Activated CD4-positive, CD25-positive, alpha-beta regulatory T cell treated with anti-CD3 and anti-CD28 coated beads, Interleukin-2, amount 50 U/mL, for 24 hours (primary cell): Measurements from ENCODE around the gene CADPS2.
A peak's percentile ranks its signal among the peaks of the same experiment; 100 is the strongest.

Source experiments
- ATAC-seq, 2 donors: fragments of 150-1000 bp; cut with Tn5 transposase; one replicate each; pipeline ENCODE4 v1.10.0; 2021; ENCODE audit warnings: mild to moderate bottlenecking in 1 of 2, moderate library complexity in 1 of 2

CADPS2 gene

GRCh38 chr7:122886357-122887081, at the start of gene CADPS2:
CADPS2 (minus strand) TSS chr7:122886460; CDS start chr7:122886337, 123 bp downstream.
- ATAC-seq: peak in 1 of 2 donors; percentile 36

- ATAC-seq: no peak
Observed at GRCh38 chr7:122935620-122936019, 49.4 kb upstream of the CADPS2 start.

- ATAC-seq: no peak
Observed at GRCh38 chr7:122919643-122920181, 33.5 kb upstream of the CADPS2 start.

GRCh38 chr7:122914812-122915211, 28.6 kb upstream of the CADPS2 start:
- ATAC-seq: no peak

GRCh38 chr7:122913608-122914007, 27.3 kb upstream of the CADPS2 start:
- ATAC-seq: no peak

- ATAC-seq: no peak
Observed at GRCh38 chr7:122902751-122903495, 16.7 kb upstream of the CADPS2 start.

GRCh38 chr7:122901250-122901649, 15.0 kb upstream of the CADPS2 start:
- ATAC-seq: no peak

- no peak for ATAC-seq
Observed at GRCh38 chr7:122896509-122896908, 10.2 kb upstream of the CADPS2 start.

GRCh38 chr7:122893486-122893885, 7.2 kb upstream of the CADPS2 start:
- no peak for ATAC-seq

GRCh38 chr7:122889116-122889515, 2.9 kb upstream of the CADPS2 start:
- ATAC-seq: no peak

- no peak for ATAC-seq
Observed at GRCh38 chr7:122887848-122888247, 1.6 kb upstream of the CADPS2 start.

- no peak for ATAC-seq
Observed at GRCh38 chr7:122887198-122887597, 938 bp upstream of the CADPS2 start.

- ATAC-seq: no peak
Observed at GRCh38 chr7:122885583-122886356, 490 bp downstream of the CADPS2 start.

- no peak for ATAC-seq
Observed at GRCh38 chr7:122884186-122884585, 2.1 kb downstream of the CADPS2 start.

GRCh38 chr7:122883049-122883680, 3.1 kb downstream of the CADPS2 start:
- ATAC-seq: no peak

- ATAC-seq: no peak
Observed at GRCh38 chr7:122881324-122881723, 4.9 kb downstream of the CADPS2 start.

- ATAC-seq: no peak
Observed at GRCh38 chr7:122869260-122869659, 17.0 kb downstream of the CADPS2 start.

GRCh38 chr7:122867471-122867980, 18.7 kb downstream of the CADPS2 start:
- ATAC-seq: no peak

GRCh38 chr7:122864838-122865237, 21.4 kb downstream of the CADPS2 start:
- no peak for ATAC-seq

GRCh38 chr7:122864016-122864415, 22.2 kb downstream of the CADPS2 start:
- ATAC-seq: no peak

GRCh38 chr7:122858320-122858719, 27.9 kb downstream of the CADPS2 start:
- no peak for ATAC-seq

GRCh38 chr7:122850528-122850927, 35.7 kb downstream of the CADPS2 start:
- no peak for ATAC-seq
